Measurements from ENCODE around the gene KDELR1.

The KDELR1 gene

DNA sequence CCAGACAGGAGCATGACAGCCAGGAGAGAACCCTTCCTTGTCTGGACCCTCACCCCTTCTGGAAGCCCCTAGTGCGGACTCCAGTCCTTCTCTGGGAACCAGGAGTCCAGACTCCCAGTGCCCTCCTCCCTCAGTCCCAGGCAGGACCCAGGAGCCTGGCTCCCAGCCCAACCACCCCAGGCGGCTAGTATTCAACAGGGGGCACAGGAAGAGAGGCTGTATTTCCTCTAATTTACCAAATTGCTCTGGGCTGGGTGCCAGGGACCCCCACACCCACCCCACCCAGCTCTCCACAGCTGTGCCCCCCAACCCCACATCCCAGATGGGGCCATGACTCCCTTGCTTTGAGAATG lies 5.4 kb upstream of the KDELR1 start:
- H3K27me3 ChIP-seq (ENCODE audit: insufficient read depth, insufficient read length), result peaks cover 54% of the 10 kb centered on the region
- H3K9ac ChIP-seq (ENCODE audit: insufficient read length, low read depth), result no peak overlapping the region
- H3K4me1 ChIP-seq (ENCODE audit: insufficient read depth, insufficient read length), result peaks cover 22% of the 10 kb centered on the region
- DNase-seq (ENCODE audit: low read depth, low spot score), result no peak
- no peaks in the 10 kb centered on the region for H3K9me3 ChIP-seq (ENCODE audit: insufficient read depth, low read length)
- no peaks in the 10 kb centered on the region for H3K36me3 ChIP-seq (ENCODE audit: insufficient read depth, insufficient read length, low read length)
- no peak overlapping the region for H3K4me3 ChIP-seq (ENCODE audit: insufficient read length, low read depth)
- TF ChIP-seq ZNF274 (IDR thresholded peaks at IDR 0.05; ENCODE audit: low read depth, low read length), result no peak
- TF ChIP-seq SUZ12 (IDR thresholded peaks at IDR 0.05; ENCODE audit: extremely low read depth, insufficient read depth, insufficient read length), result no peak
- no peak for TF ChIP-seq YY1 (IDR thresholded peaks at IDR 0.05; ENCODE audit: insufficient read depth, insufficient read length)

DNA sequence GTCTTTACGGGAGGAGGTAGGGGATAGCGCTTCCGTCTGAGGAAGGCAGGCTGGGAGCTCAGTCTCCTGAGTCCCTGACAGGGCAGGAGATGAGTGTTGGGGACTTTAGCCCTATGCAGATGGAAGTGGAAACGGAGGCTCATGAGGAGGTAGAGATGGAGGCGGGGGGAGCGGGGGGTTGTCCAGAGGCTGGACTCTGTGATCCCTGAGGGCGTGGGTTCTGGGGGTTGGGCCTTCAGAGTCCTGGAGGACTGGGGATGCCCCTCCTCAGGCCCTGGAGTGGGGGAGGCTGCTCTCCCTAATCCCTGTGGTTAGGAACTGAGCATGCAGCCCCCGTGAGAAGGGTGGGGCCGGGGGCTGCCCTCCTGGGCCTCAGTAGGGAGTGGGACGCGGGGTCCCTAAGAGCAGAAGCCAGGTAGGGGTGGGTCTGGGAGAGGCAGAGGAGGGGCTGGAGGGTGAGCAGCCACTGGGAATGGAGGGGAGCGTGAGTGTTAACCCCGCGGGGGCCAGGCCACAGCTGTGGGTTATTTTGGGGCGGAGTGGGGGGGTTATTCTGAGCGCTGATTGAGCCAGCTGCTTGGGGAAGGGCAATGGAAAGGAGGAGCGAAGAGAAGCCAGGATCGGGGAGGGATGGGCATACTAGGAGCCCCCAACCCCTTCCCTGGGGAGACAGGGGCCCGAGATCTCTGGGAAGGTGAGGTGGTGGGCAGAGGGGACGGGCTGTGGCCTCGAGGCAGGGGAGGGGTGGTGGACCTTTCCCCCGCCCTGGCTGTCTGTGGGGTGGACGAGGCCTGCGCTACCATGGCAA lies 4.9 kb upstream of the KDELR1 start:
- no peak for DNase-seq (ENCODE audit: low read depth, low spot score)
- no peak overlapping the region for H3K4me3 ChIP-seq (ENCODE audit: insufficient read length, low read depth)
- H3K4me1 ChIP-seq (ENCODE audit: insufficient read depth, insufficient read length), result peaks cover 22% of the 10 kb centered on the region
- no peaks in the 10 kb centered on the region for H3K36me3 ChIP-seq (ENCODE audit: insufficient read depth, insufficient read length, low read length)
- H3K27me3 ChIP-seq (ENCODE audit: insufficient read depth, insufficient read length), result peaks cover 54% of the 10 kb centered on the region
- no peak for TF ChIP-seq YY1 (IDR thresholded peaks at IDR 0.05; ENCODE audit: insufficient read depth, insufficient read length)
- no peak for TF ChIP-seq SUZ12 (IDR thresholded peaks at IDR 0.05; ENCODE audit: extremely low read depth, insufficient read depth, insufficient read length)
- no peak for TF ChIP-seq ZNF274 (IDR thresholded peaks at IDR 0.05; ENCODE audit: low read depth, low read length)
- no peaks in the 10 kb centered on the region for H3K9me3 ChIP-seq (ENCODE audit: insufficient read depth, low read length)
- no peak overlapping the region for H3K9ac ChIP-seq (ENCODE audit: insufficient read length, low read depth)

DNA sequence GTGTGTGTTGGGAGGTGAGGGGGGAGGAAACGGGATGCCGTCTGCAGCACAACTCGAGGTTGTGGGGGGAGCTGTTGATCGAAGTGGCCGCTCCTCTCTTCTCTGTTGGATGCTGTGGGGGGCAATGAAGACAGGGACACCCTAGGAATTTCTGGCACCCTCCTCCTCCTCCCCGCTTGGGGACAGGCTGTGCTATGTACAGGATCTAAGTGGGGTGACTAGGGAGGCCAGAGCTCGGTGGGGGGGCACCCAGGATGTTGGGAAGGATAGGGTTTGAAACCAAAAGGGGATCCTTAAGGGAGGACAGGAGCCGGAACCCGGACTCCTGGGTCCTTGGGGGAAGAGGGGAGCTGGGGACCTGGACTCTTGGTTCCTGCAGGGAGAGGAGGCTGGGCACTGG lies 4.1 kb upstream of the KDELR1 start:
- no peak for DNase-seq (ENCODE audit: low read depth, low spot score)
- Histone ChIP-seq H3K9ac (ENCODE audit: insufficient read length, low read depth) (no peak overlapping the region), H3K36me3 (ENCODE audit: insufficient read depth, insufficient read length, low read length) (no peaks in the 10 kb centered on the region), H3K4me3 (ENCODE audit: insufficient read length, low read depth) (no peak overlapping the region), H3K4me1 (ENCODE audit: insufficient read depth, insufficient read length) (peaks cover 22% of the 10 kb centered on the region), H3K27me3 (ENCODE audit: insufficient read depth, insufficient read length) (peaks cover 54% of the 10 kb centered on the region), H3K9me3 (ENCODE audit: insufficient read depth, low read length) (no peaks in the 10 kb centered on the region)
- TF ChIP-seq ZNF274 (IDR thresholded peaks at IDR 0.05; ENCODE audit: low read depth, low read length), result no peak
- TF ChIP-seq YY1 (IDR thresholded peaks at IDR 0.05; ENCODE audit: insufficient read depth, insufficient read length), result no peak
- no peak for TF ChIP-seq SUZ12 (IDR thresholded peaks at IDR 0.05; ENCODE audit: extremely low read depth, insufficient read depth, insufficient read length)

DNA sequence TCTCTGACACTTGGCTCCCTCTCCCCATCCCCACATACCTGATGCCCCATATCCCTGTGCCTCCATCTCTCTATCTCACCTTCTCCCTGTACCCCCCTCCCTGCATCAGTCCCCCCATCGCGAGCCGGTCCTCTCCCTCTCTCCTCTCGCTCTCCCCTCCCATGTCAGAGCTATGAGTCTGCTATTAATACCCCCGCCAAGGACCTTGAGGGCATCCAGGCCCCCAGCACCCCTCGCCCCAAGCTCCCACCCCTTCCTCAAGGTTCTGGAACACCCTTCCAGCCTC lies 3.8 kb upstream of the KDELR1 start:
- no peaks in the 10 kb centered on the region for H3K9me3 ChIP-seq (ENCODE audit: insufficient read depth, low read length)
- no peak overlapping the region for H3K4me3 ChIP-seq (ENCODE audit: insufficient read length, low read depth)
- H3K4me1 ChIP-seq (ENCODE audit: insufficient read depth, insufficient read length), result peaks cover 22% of the 10 kb centered on the region
- no peak for DNase-seq (ENCODE audit: low read depth, low spot score)
- H3K27me3 ChIP-seq (ENCODE audit: insufficient read depth, insufficient read length), result peaks cover 54% of the 10 kb centered on the region
- peak overlapping the region; percentile 67 for H3K9ac ChIP-seq (ENCODE audit: insufficient read length, low read depth)
- TF ChIP-seq SUZ12 (IDR thresholded peaks at IDR 0.05; ENCODE audit: extremely low read depth, insufficient read depth, insufficient read length) (peak; percentile 14), YY1 (IDR thresholded peaks at IDR 0.05; ENCODE audit: insufficient read depth, insufficient read length) (no peak)
- H3K36me3 ChIP-seq (ENCODE audit: insufficient read depth, insufficient read length, low read length), result no peaks in the 10 kb centered on the region

DNA sequence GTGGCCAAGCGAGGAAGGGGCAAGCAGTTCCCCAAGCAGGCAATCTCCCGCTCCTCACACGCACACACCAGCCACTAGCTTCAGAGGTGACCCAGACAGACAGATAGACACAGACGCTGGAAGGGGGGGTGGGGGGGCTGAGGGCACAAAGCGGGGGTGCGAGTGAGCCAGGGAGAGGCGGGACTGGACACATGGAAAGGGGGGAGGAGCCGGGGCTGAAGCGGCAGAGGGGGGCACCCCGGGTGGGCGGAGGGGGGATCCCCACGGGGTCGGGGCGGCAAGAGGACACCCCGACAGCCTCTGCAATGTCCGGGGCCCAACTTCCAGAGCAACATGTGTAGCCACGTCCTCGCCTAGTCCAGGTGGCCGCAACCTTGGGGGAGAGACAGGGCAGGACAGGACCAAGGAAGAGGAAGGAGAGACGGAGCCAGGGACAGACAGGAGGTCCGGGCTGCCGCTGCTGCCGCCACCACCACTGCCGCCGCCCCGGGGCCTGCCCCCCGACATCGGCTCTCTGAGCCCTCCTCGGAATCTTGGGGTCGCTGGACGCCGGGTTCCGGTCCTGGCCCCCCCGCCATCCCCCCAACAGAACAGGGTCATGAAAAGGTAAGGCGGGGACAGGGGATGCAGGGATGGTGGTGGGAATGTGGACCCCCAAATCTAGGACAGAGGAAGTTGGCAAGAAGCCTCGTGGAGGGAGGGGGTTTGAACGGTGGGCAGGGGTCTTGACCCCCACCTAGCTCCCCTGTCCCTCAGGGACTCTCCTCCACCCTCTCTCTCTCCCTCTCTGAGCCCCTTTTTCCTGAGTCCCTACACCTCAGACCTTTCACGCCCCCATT lies 3.2 kb upstream of the KDELR1 start:
- peaks cover 54% of the 10 kb centered on the region for H3K27me3 ChIP-seq (ENCODE audit: insufficient read depth, insufficient read length)
- no peak for DNase-seq (ENCODE audit: low read depth, low spot score)
- H3K9ac ChIP-seq (ENCODE audit: insufficient read length, low read depth), result peak overlapping the region; percentile 67
- H3K4me3 ChIP-seq (ENCODE audit: insufficient read length, low read depth), result peak overlapping the region; percentile 24
- TF ChIP-seq YY1 (IDR thresholded peaks at IDR 0.05; ENCODE audit: insufficient read depth, insufficient read length) (no peak), SUZ12 (IDR thresholded peaks at IDR 0.05; ENCODE audit: extremely low read depth, insufficient read depth, insufficient read length) (peak; percentile 49)
- no peaks in the 10 kb centered on the region for H3K9me3 ChIP-seq (ENCODE audit: insufficient read depth, low read length)
- peaks cover 22% of the 10 kb centered on the region for H3K4me1 ChIP-seq (ENCODE audit: insufficient read depth, insufficient read length)
- H3K36me3 ChIP-seq (ENCODE audit: insufficient read depth, insufficient read length, low read length), result peaks cover under 1% of the 10 kb centered on the region

DNA sequence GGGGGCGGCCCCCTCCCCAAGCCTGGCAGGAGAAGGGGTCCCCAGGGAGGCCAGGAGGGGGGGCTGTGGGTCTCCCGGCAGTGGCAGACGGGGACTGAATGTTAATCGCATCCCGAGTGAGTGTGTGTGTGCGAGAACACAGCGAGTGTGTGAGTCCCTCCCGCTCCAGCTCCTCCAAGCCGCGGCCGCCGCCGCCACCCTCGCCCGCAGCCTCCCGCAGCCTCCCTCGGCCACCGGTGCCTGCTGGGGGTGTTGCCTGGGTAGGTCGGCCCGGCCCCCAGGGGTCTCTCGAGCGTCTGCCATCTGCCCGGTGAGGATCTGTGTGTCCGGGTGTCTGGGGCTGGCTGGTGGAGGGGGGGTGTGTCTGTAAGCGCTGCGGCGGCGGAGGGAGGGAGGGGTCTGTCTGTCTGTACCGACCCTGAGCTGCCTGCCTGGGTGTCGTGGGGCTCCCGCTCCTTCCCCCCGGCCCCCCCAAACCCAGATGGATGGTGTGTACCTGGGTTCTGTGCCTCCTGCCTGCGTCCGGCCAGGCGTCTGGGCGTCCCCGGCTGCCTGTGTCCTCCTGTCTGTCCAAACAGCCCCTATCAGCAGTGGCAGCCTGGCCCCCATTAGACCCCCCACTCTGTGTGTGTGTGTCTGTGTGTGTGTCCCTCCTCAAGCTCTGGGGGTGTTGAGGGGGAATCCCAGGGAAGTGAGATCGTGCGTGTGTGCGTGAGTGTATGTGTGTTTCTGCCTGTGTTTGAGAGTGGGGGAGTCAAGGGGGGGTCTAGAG lies 2.4 kb upstream of the KDELR1 start, which contains the start of gene GRIN2D:
GRIN2D (plus strand) TSS at position 110 of the 772 bp plus-strand sequence. CDS start 4,725 bp downstream, outside the sequence.
- TF ChIP-seq YY1 (IDR thresholded peaks at IDR 0.05; ENCODE audit: insufficient read depth, insufficient read length) (no peak), SUZ12 (IDR thresholded peaks at IDR 0.05; ENCODE audit: extremely low read depth, insufficient read depth, insufficient read length) (no peak), ZNF274 (IDR thresholded peaks at IDR 0.05; ENCODE audit: low read depth, low read length) (no peak)
- Histone ChIP-seq H3K9me3 (ENCODE audit: insufficient read depth, low read length) (no peaks in the 10 kb centered on the region), H3K27me3 (ENCODE audit: insufficient read depth, insufficient read length) (peaks cover 54% of the 10 kb centered on the region), H3K4me3 (ENCODE audit: insufficient read length, low read depth) (peak within 1 kb of the TSS; percentile 24), H3K4me1 (ENCODE audit: insufficient read depth, insufficient read length) (peaks cover 22% of the 10 kb centered on the region), H3K36me3 (ENCODE audit: insufficient read depth, insufficient read length, low read length) (peaks cover 6% of the 10 kb centered on the region), H3K9ac (ENCODE audit: insufficient read length, low read depth) (peak within 1 kb of the TSS; percentile 67)
- no peak for DNase-seq (ENCODE audit: low read depth, low spot score)
